ENCODE measurements around the gene MAPKAPK5.
A peak's percentile ranks its signal among the peaks of the same experiment; 100 is the strongest.
"Not testable (repeated sequence)": the region's sequence is repeated elsewhere in the genome, so short reads cannot be mapped to it uniquely, and the experiment has no call there.

The MAPKAPK5 gene

DNA sequence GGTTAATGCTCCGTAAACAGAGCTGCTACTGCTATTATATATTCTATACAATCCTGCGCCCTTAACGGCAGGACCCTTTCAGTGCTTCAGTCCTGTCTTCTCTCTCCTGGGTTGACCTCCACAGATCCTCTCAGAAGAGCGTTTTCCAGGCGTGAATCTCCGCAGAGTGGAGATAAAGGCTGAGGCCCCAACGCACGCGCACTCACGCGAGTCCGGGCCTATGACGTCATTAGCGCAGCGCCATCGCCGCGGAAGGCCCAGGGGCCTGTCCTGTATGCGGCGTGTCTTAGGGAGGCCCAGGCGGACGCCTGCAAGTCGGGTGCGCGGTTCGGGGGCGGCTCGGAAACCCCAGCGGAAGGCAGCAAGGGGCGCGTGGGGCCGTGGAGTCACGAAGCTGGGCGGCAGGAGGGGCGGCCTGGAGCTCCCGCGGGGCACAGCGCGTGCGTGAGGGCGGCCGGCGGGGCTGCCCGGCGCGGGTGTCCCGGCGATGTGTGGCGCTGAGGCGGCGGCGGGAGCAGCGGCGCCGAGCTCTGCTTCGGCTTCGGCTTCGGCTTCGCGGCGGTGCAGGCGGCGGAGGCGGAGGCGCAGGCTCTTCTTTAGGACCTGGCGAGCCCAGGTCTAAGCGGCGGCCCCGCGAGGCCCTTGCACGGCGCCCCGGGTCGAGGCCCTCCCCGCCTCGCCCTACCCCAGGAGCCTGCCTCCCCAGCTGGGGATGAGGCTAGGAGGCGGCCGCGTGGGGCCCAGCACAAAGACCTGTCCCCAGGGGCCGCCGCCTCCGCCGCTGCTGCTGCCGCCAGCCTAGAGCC is at the start of gene MAPKAPK5:
Gene MAPKAPK5, plus strand, starts transcription at position 479 of the 806 bp plus-strand sequence. CDS start 506 bp downstream, outside the sequence.
- peak; percentile 98 for DNase-seq
- Mint-ChIP-seq H3K4me3 (peak within 1 kb of the TSS; percentile 96), H3K27ac (peak within 1 kb of the TSS; percentile 99), H3K27me3 (no peaks in the 10 kb centered on the region), H3K36me3 (ENCODE audit: low read depth) (peaks cover 47% of the 10 kb centered on the region), H3K4me1 (peaks cover 57% of the 10 kb centered on the region), H3K9me3 (no peaks in the 10 kb centered on the region)
- ATAC-seq: peak; percentile 90

DNA sequence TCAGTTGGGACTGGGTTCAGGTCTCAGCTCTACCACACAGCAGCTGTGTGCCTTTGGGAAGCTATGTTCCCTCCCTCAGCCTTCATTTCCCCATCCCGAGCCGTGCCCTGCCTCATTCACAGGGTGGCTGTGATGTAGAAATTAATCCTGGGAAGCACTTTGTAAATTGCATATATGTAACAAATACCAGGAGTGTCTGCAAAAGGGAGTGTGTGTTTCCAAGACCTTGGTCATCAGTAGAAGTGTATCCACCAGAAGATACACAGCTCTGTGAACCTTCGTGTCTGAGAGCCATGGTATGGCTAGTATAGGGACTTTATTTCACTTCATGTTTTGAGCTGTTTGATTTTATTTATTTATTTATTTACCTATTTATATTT is 49.2 kb upstream of the MAPKAPK5 start:
- Mint-ChIP-seq H3K27me3 (no peaks in the 10 kb centered on the region), H3K36me3 (ENCODE audit: low read depth) (no peaks in the 10 kb centered on the region), H3K27ac (no peak overlapping the region), H3K9me3 (no peaks in the 10 kb centered on the region), H3K4me3 (no peak overlapping the region), H3K4me1 (no peaks in the 10 kb centered on the region)
- ATAC-seq (no peak), DNase-seq (no peak)

DNA sequence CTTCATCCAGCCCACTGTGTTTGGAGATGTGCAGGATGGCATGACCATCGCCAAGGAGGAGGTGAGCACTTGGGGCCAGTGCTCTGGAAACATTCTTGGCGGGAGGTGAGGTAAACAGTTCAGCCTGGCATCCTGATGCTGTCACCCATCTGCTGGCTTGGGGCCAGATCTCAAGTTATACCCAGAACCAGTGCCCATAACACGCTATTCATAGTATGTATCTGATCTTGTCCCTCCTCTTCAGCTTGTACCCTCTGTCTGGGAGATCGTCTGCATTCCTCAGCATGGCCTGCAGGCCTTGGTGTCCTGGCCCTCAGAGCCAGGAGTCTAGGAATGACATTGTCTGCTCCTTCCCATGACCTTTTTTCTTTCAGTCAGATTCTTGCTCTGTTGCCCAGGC is 43.8 kb upstream of the MAPKAPK5 start:
- DNase-seq: no peak
- Mint-ChIP-seq H3K36me3 (ENCODE audit: low read depth) (no peaks in the 10 kb centered on the region), H3K27me3 (no peaks in the 10 kb centered on the region), H3K27ac (no peak overlapping the region), H3K9me3 (no peaks in the 10 kb centered on the region), H3K4me3 (no peak overlapping the region), H3K4me1 (no peaks in the 10 kb centered on the region)
- no peak for ATAC-seq

DNA sequence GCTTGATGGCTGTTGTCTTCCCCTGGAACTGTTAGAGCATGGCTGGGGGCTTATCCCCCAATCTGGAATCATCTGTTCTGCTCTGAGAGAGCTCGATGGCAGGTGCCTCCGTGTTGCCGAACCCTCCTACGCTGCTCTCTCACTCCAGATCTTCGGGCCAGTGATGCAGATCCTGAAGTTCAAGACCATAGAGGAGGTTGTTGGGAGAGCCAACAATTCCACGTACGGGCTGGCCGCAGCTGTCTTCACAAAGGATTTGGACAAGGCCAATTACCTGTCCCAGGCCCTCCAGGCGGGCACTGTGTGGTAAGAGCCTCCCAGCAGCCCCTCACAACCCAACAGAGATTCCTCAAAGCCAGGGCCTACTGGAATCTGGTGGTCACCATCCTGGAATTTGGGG is 42.3 kb upstream of the MAPKAPK5 start:
- Mint-ChIP-seq H3K4me3 (no peak overlapping the region), H3K9me3 (no peaks in the 10 kb centered on the region), H3K36me3 (ENCODE audit: low read depth) (no peaks in the 10 kb centered on the region), H3K27ac (no peak overlapping the region), H3K27me3 (no peaks in the 10 kb centered on the region), H3K4me1 (no peaks in the 10 kb centered on the region)
- DNase-seq: no peak
- no peak for ATAC-seq

DNA sequence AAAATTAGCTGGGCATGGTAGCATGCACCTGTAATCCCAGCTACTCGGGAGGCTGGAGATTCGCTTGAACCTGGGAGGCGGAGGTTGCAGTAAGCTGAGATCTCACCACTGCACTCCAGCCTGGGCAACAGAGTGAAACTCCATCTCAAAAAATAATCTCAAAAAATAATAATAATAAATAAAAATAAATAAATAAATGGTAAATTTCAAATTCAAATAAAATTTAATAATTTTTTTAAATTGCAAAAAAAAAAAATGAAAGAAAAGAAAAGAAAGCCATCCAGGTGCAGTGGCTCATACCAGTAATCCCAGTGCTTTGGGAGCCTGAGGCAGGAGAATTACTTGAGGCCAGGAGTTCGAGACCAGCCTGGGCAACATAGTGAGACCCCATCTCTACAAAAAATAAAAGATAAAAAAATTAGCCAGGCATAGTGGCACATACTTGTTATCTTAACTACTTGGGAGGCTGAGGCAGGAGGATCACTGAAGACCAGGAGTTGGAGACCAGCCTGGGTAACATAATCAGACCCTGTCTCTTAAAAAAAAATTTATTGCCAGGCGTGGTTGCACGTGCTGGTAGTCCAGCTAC is 38.9 kb upstream of the MAPKAPK5 start:
- Mint-ChIP-seq H3K9me3 (no peaks in the 10 kb centered on the region), H3K27me3 (no peaks in the 10 kb centered on the region), H3K4me1 (no peaks in the 10 kb centered on the region), H3K36me3 (ENCODE audit: low read depth) (no peaks in the 10 kb centered on the region), H3K4me3 (no peak overlapping the region), H3K27ac (no peak overlapping the region)
- DNase-seq (no peak), ATAC-seq (no peak)

GRCh38 chr12:111803851-111804250 is 38.2 kb upstream of the MAPKAPK5 start:
- Mint-ChIP-seq H3K36me3 (ENCODE audit: low read depth) (no peaks in the 10 kb centered on the region), H3K4me3 (no peak overlapping the region), H3K9me3 (no peaks in the 10 kb centered on the region), H3K27ac (no peak overlapping the region), H3K27me3 (no peaks in the 10 kb centered on the region), H3K4me1 (no peaks in the 10 kb centered on the region)
- DNase-seq: no peak
- no peak for ATAC-seq

- ATAC-seq (no peak), DNase-seq (no peak)
- no peak overlapping the region for H3K27ac Mint-ChIP-seq
- H3K27me3 Mint-ChIP-seq: no peaks in the 10 kb centered on the region
- H3K36me3 Mint-ChIP-seq (ENCODE audit: low read depth): no peaks in the 10 kb centered on the region
- no peak overlapping the region for H3K4me3 Mint-ChIP-seq
- no peaks in the 10 kb centered on the region for H3K9me3 Mint-ChIP-seq
- H3K4me1 Mint-ChIP-seq: no peaks in the 10 kb centered on the region
Observed at GRCh38 chr12:111806304-111806703, 35.7 kb upstream of the MAPKAPK5 start.

DNA sequence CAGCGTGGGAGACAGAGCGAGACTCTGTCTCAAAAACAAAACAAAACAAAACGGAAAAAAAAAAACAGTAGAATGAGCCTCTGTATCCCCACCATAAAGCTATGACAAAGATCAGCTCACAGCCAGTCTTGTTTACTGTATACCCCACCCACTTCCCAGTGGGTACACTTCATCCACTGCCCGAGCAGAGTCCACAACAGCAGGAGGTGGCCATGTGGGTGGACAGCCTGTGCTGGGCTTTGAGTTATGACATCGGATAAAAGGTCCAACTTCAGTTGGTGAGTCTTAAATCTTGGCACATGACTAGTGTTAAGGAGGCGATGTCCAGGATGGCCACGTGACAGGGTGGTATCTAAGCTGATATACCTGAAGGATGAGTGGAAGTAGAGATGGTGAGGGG is 34.8 kb upstream of the MAPKAPK5 start:
- Mint-ChIP-seq H3K4me1 (no peaks in the 10 kb centered on the region), H3K27ac (no peak overlapping the region), H3K36me3 (ENCODE audit: low read depth) (no peaks in the 10 kb centered on the region), H3K4me3 (no peak overlapping the region), H3K9me3 (no peaks in the 10 kb centered on the region), H3K27me3 (no peaks in the 10 kb centered on the region)
- ATAC-seq (no peak), DNase-seq (no peak)

DNA sequence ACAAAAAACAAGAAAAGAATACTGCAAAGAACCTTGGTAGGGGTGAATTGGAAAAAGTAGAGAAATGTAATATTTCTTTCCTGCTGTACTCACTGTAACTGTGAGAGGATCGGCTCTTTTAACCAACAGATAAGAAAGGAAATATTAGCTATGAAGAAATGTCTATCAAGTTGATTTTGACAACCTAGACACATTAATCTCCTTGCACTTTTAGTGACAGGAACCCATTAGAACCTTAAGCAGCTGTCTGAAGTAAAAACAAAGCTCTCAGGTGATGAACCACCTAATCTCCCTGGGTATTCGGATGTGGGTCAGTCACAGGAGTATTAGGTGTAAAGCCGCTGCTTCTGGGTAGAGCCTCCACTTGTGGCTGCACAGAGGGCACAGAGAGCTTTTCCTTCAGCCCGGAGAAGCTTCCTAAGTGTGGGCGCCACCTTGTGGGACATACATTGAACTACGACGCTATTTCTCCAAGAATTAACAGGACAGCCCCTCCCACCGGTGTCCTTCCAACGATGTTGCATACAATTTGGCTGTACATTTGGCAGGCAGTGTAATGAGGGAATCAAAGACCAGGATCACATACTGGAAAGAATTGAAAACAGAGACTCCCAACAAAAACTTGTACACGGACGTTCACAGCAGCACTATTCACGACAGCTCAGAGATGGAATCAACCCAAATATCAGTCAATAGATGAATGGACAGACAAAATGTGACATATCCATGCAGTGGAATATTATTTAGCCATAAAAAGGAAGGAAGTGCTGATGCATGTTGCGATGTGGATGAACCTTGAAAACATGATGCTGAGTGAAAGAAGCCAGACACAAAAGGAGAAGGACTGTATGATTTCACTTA is 28.9 kb upstream of the MAPKAPK5 start:
- ATAC-seq (peak; percentile 83), DNase-seq (peak; percentile 65)
- no peak overlapping the region for H3K4me3 Mint-ChIP-seq
- H3K27ac Mint-ChIP-seq: no peak overlapping the region
- no peaks in the 10 kb centered on the region for H3K36me3 Mint-ChIP-seq (ENCODE audit: low read depth)
- H3K9me3 Mint-ChIP-seq: no peaks in the 10 kb centered on the region
- peaks cover 8% of the 10 kb centered on the region for H3K4me1 Mint-ChIP-seq
- H3K27me3 Mint-ChIP-seq: no peaks in the 10 kb centered on the region

- Mint-ChIP-seq H3K27me3 (no peaks in the 10 kb centered on the region), H3K4me1 (peaks cover 8% of the 10 kb centered on the region), H3K27ac (no peak overlapping the region), H3K36me3 (ENCODE audit: low read depth) (no peaks in the 10 kb centered on the region), H3K4me3 (no peak overlapping the region), H3K9me3 (no peaks in the 10 kb centered on the region)
- DNase-seq (no peak), ATAC-seq (no peak)
Observed at GRCh38 chr12:111816065-111816615, 25.9 kb upstream of the MAPKAPK5 start.

GRCh38 chr12:111816898-111817297 is 25.1 kb upstream of the MAPKAPK5 start:
- not testable (repeated sequence) for H3K36me3 Mint-ChIP-seq (ENCODE audit: low read depth); H3K4me1 Mint-ChIP-seq; DNase-seq; ATAC-seq; H3K27me3 Mint-ChIP-seq; H3K9me3 Mint-ChIP-seq; H3K4me3 Mint-ChIP-seq; H3K27ac Mint-ChIP-seq

DNA sequence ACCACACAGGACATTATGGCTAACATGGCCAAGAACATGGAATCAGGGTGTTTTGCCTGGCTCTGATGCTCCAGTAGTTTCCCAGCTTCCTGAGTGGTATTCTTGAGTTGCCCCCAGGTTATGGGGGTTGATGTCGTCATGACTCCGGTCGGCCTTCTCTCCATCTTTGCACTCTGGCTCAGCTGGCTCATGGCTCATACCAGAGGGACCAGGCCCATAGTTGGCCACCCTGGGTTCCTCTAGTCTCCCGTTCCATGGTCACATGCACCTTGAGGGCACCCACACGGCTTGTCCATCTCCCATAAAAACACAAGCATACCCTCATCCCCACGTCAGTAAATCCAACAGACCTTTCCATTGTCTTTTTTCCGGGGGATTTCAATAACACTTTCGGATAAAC is 23.7 kb upstream of the MAPKAPK5 start:
- H3K4me3 Mint-ChIP-seq: no peak overlapping the region
- no peak for ATAC-seq
- H3K27me3 Mint-ChIP-seq: no peaks in the 10 kb centered on the region
- H3K4me1 Mint-ChIP-seq: peaks cover 2% of the 10 kb centered on the region
- no peak for DNase-seq
- no peak overlapping the region for H3K27ac Mint-ChIP-seq
- H3K9me3 Mint-ChIP-seq: no peaks in the 10 kb centered on the region
- no peaks in the 10 kb centered on the region for H3K36me3 Mint-ChIP-seq (ENCODE audit: low read depth)

DNA sequence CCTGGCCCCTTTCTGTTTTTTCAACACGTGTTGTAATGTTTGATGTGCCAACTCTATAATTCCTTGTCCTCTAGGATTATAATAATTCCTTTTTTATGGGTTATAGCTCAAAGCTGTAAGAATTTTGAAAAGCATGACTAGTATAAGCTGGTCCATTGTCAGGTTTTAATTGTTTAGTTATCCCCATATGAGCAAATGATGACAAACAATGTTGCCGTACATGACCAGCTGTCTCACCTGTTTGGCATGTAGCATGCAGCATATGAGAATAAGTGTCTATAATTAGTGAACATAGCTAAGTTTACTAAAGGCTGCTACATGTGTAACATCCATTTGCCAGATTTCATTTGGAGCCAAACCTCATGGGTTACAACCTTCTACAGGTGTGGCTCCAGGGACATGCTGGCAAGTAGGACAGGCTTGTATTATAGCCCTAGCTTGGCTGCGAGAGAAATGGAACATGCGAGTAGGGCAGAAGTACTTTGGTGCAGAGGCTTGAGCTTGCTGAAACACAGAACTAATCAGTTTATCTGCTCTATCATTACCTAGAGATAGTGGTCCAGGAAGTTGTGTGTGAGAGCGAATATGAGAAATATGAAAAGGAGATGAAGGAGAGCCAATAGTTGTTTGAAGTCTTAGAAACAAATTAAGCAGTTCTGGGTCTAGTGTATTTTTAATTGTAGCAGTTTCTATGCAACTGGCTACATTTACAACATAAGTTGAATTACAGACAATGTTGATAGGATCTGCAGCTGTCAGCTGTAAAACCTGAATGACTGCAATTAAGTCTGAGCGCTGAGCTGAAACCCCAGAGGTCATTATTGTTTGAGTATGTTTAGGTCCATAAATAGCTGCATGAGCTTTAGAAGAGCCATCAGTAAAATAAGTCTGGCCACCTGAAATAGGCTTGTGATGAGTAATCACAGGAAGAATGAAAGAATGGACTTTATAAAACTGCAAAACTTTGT is 22.6 kb upstream of the MAPKAPK5 start:
- no peak for DNase-seq
- ATAC-seq: no peak
- Mint-ChIP-seq H3K27me3 (no peaks in the 10 kb centered on the region), H3K36me3 (ENCODE audit: low read depth) (no peaks in the 10 kb centered on the region), H3K9me3 (no peaks in the 10 kb centered on the region), H3K4me3 (no peak overlapping the region), H3K4me1 (no peaks in the 10 kb centered on the region), H3K27ac (no peak overlapping the region)

GRCh38 chr12:111820828-111821227 is 21.2 kb upstream of the MAPKAPK5 start:
- H3K36me3 Mint-ChIP-seq (ENCODE audit: low read depth); H3K27ac Mint-ChIP-seq; H3K9me3 Mint-ChIP-seq; DNase-seq; H3K4me3 Mint-ChIP-seq; H3K4me1 Mint-ChIP-seq; H3K27me3 Mint-ChIP-seq; ATAC-seq: not testable (repeated sequence)

Measured in activated naive CD8-positive, alpha-beta T cell treated with anti-CD3 and anti-CD28 coated beads, Interleukin-2, amount 50 U/mL, for 24 hours (primary cell).